Measurements from ENCODE around the gene GPR176.

Gene GPR176

GRCh38 chr15:39869858-39870515, 50.1 kb downstream of the GPR176 start:
- TF ChIP-seq MAX (IDR thresholded peaks at IDR 0.05), result no peak
- TF ChIP-seq NFIC (IDR thresholded peaks at IDR 0.05), result no peak
- no peak for TF ChIP-seq TCF12 (IDR thresholded peaks at IDR 0.05; ENCODE audit: low read depth)
- no peak for TF ChIP-seq RAD21 (IDR thresholded peaks at IDR 0.05; ENCODE audit: low read depth)
- no peak for TF ChIP-seq EP300 (IDR thresholded peaks at IDR 0.05; ENCODE audit: borderline replicate concordance)
- no peak for TF ChIP-seq EGR1 (IDR thresholded peaks at IDR 0.05)
- no peak for TF ChIP-seq TAF1 (IDR thresholded peaks at IDR 0.05; ENCODE audit: low read depth)
- TF ChIP-seq CEBPB (IDR thresholded peaks at IDR 0.05), result no peak
- no peak for TF ChIP-seq REST (IDR thresholded peaks at IDR 0.05; ENCODE audit: low read depth)
- no peak for TF ChIP-seq YY1 (IDR thresholded peaks at IDR 0.05; ENCODE audit: low read depth)

- TF ChIP-seq TAF1 (IDR thresholded peaks at IDR 0.05; ENCODE audit: low read depth) (no peak), MAX (IDR thresholded peaks at IDR 0.05) (no peak), YY1 (IDR thresholded peaks at IDR 0.05; ENCODE audit: low read depth) (no peak), EGR1 (IDR thresholded peaks at IDR 0.05) (no peak), RAD21 (IDR thresholded peaks at IDR 0.05; ENCODE audit: low read depth) (no peak), EP300 (IDR thresholded peaks at IDR 0.05; ENCODE audit: borderline replicate concordance) (no peak), TCF12 (IDR thresholded peaks at IDR 0.05; ENCODE audit: low read depth) (no peak), CEBPB (IDR thresholded peaks at IDR 0.05) (no peak), CREB1 (IDR thresholded peaks at IDR 0.05; ENCODE audit: low read depth) (no peak), REST (IDR thresholded peaks at IDR 0.05; ENCODE audit: low read depth) (no peak), NFIC (IDR thresholded peaks at IDR 0.05) (no peak), TEAD4 (IDR thresholded peaks at IDR 0.05) (no peak), ZBTB7A (IDR thresholded peaks at IDR 0.05; ENCODE audit: low read depth) (no peak), USF1 (IDR thresholded peaks at IDR 0.05) (no peak), FOXM1 (IDR thresholded peaks at IDR 0.05; ENCODE audit: borderline replicate concordance, low read depth) (no peak)
These were observed 50.8 kb downstream of the GPR176 start for GRCh38 chr15:39869254-39869653.

- TF ChIP-seq MAX (IDR thresholded peaks at IDR 0.05) (no peak), TAF1 (IDR thresholded peaks at IDR 0.05; ENCODE audit: low read depth) (no peak), TEAD4 (IDR thresholded peaks at IDR 0.05) (no peak), EP300 (IDR thresholded peaks at IDR 0.05; ENCODE audit: borderline replicate concordance) (no peak), REST (IDR thresholded peaks at IDR 0.05; ENCODE audit: low read depth) (no peak), NFIC (IDR thresholded peaks at IDR 0.05) (no peak), YY1 (IDR thresholded peaks at IDR 0.05; ENCODE audit: low read depth) (no peak), TCF12 (IDR thresholded peaks at IDR 0.05; ENCODE audit: low read depth) (no peak)
These were observed 51.7 kb downstream of the GPR176 start for GRCh38 chr15:39868396-39868795.

- TF ChIP-seq CEBPB (IDR thresholded peaks at IDR 0.05) (no peak), USF1 (IDR thresholded peaks at IDR 0.05) (no peak), ZBTB7A (IDR thresholded peaks at IDR 0.05; ENCODE audit: low read depth) (no peak), YY1 (IDR thresholded peaks at IDR 0.05; ENCODE audit: low read depth) (no peak), MAX (IDR thresholded peaks at IDR 0.05) (no peak), TCF12 (IDR thresholded peaks at IDR 0.05; ENCODE audit: low read depth) (no peak), NFIC (IDR thresholded peaks at IDR 0.05) (no peak), EP300 (IDR thresholded peaks at IDR 0.05; ENCODE audit: borderline replicate concordance) (no peak), TEAD4 (IDR thresholded peaks at IDR 0.05) (no peak), EGR1 (IDR thresholded peaks at IDR 0.05) (no peak), FOXM1 (IDR thresholded peaks at IDR 0.05; ENCODE audit: borderline replicate concordance, low read depth) (no peak), RAD21 (IDR thresholded peaks at IDR 0.05; ENCODE audit: low read depth) (no peak), TAF1 (IDR thresholded peaks at IDR 0.05; ENCODE audit: low read depth) (no peak), CREB1 (IDR thresholded peaks at IDR 0.05; ENCODE audit: low read depth) (no peak)
These were observed 56.0 kb downstream of the GPR176 start for GRCh38 chr15:39864116-39864515.

Measured in Ishikawa (cell line).